Endothelial cell of umbilical vein (primary cell): ENCODE data around the gene SLC9C1.

Experiments
- CTCF ChIP-seq, 2 donors: IDR thresholded peaks; 1 replicate in 1 of 2; 2 replicates in 1 of 2; pipeline ENCODE4 v1.5.1; 2011; ENCODE audit warnings: low read length in 2 of 2, mild to moderate bottlenecking in 2 of 2, moderate library complexity in 2 of 2, control low read depth in 1 of 2, inconsistent platforms in 1 of 2, low read depth in 1 of 2; ENCODE audit not compliant: insufficient read depth in 1 of 2; ENCODE audit errors: extremely low read depth in 1 of 2
- EZH2 ChIP-seq: IDR thresholded peaks from 2 replicates; pipeline ENCODE4 v1.6.1; 2012; ENCODE audit warnings: borderline replicate concordance, low read depth, mild to moderate bottlenecking, moderate library complexity, low read length, inconsistent platforms; ENCODE audit not compliant: severe bottlenecking
- FOS ChIP-seq: IDR thresholded peaks from 2 replicates; pipeline ENCODE4 v1.6.1; 2011; ENCODE audit warnings: mild to moderate bottlenecking, low read length, moderate library complexity, borderline replicate concordance; ENCODE audit not compliant: insufficient read depth
- MAX ChIP-seq: IDR thresholded peaks from 2 replicates; pipeline ENCODE4 v1.6.1; 2011; ENCODE audit not compliant: insufficient read depth, insufficient read length
- POLR2A ChIP-seq: IDR thresholded peaks from 2 replicates; pipeline ENCODE4 v1.6.1; 2012; ENCODE audit warnings: low read depth, mild to moderate bottlenecking, control low read depth, low read length
- POLR2AphosphoS5 ChIP-seq: IDR thresholded peaks from 2 replicates; pipeline ENCODE4 v1.6.1; 2012; ENCODE audit warnings: low read depth, mild to moderate bottlenecking, control low read depth, low read length, moderate library complexity; ENCODE audit not compliant: insufficient read depth

- no peak for TF ChIP-seq MAX
- no peak for TF ChIP-seq CTCF (IDR thresholded peaks at IDR 0.05; ENCODE audit: extremely low read depth in 1 of 2, insufficient read depth in 1 of 2, low read depth in 1 of 2, low read length in 2 of 2)
- no peak for TF ChIP-seq POLR2A
- TF ChIP-seq POLR2AphosphoS5, result no peak
- TF ChIP-seq EZH2, result no peak
- no peak for TF ChIP-seq FOS
Observed at GRCh38 chr3:112260563-112260962, 33.5 kb downstream of the SLC9C1 start.
